ENCODE results near the gene LIMK1.
A peak's percentile ranks its signal among the peaks of the same experiment; 100 is the strongest.
"Not testable (repeated sequence)": the region's sequence is repeated elsewhere in the genome, so short reads cannot be mapped to it uniquely, and the experiment has no call there.

LIMK1 gene

GRCh38 chr7:74083117-74083876 lies at the start of gene LIMK1:
TSS of gene LIMK1 (plus strand) at chr7:74083804. CDS start at chr7:74083991, 187 bp downstream.
- peak; percentile 94 for DNase-seq

- DNase-seq = no peak
These were observed 46.0 kb upstream of the LIMK1 start for GRCh38 chr7:74037609-74038008.

- DNase-seq = no peak
These were observed 45.2 kb upstream of the LIMK1 start for GRCh38 chr7:74038194-74038961.

- no peak for DNase-seq
These were observed 44.3 kb upstream of the LIMK1 start for GRCh38 chr7:74039337-74039736.

- no peak for DNase-seq
These were observed 43.4 kb upstream of the LIMK1 start for GRCh38 chr7:74040101-74040790.

GRCh38 chr7:74040791-74041520 lies 42.6 kb upstream of the LIMK1 start:
- no peak for DNase-seq

GRCh38 chr7:74042746-74043522 lies 40.7 kb upstream of the LIMK1 start:
- DNase-seq = no peak

- no peak for DNase-seq
These were observed 40.1 kb upstream of the LIMK1 start for GRCh38 chr7:74043523-74043951.

- no peak for DNase-seq
These were observed 38.9 kb upstream of the LIMK1 start for GRCh38 chr7:74044366-74045350.

- not testable (repeated sequence) for DNase-seq
These were observed 37.0 kb upstream of the LIMK1 start for GRCh38 chr7:74046581-74046980.

GRCh38 chr7:74047804-74048380 lies 35.7 kb upstream of the LIMK1 start:
- no peak for DNase-seq

GRCh38 chr7:74048999-74049599 lies 34.5 kb upstream of the LIMK1 start:
- no peak for DNase-seq

- DNase-seq = no peak
These were observed 33.4 kb upstream of the LIMK1 start for GRCh38 chr7:74049997-74050798.

GRCh38 chr7:74051193-74051592 lies 32.4 kb upstream of the LIMK1 start:
- DNase-seq = no peak

- DNase-seq = peak; percentile 61
These were observed 31.8 kb upstream of the LIMK1 start for GRCh38 chr7:74051629-74052410.

GRCh38 chr7:74052628-74053027 lies 31.0 kb upstream of the LIMK1 start:
- DNase-seq = no peak

- DNase-seq = no peak
These were observed 29.9 kb upstream of the LIMK1 start for GRCh38 chr7:74053589-74054186.
